NOMO-1 treated with dmso at 0.1 percent for 144 hours (cell line): ENCODE data around the gene ESYT2.

ENCODE experiments used
- DNase-seq: peaks from one replicate; lab custom pipeline; 2025; ENCODE audit not compliant: unreplicated experiment; lab: John Stamatoyannopoulos, UW

Gene ESYT2

DNA sequence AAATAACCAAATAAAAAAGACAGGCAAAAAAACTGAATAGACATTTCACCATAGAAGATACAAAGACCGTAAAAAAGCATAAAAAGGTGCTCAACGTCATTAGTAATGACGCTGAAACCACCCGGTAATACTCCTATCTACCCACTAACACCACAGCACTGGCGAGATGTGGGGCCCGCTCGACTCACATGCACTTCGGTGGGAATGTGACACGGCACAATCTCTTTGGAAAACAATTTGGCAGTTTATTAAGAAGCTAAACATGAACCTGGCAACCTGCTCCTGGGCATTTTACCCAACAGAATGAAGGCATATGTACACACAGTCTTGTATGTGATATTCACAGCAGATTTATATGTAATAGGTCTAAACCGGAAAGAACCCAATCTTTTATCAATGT lies 81.9 kb downstream of the ESYT2 start:
- no peak for DNase-seq

DNA sequence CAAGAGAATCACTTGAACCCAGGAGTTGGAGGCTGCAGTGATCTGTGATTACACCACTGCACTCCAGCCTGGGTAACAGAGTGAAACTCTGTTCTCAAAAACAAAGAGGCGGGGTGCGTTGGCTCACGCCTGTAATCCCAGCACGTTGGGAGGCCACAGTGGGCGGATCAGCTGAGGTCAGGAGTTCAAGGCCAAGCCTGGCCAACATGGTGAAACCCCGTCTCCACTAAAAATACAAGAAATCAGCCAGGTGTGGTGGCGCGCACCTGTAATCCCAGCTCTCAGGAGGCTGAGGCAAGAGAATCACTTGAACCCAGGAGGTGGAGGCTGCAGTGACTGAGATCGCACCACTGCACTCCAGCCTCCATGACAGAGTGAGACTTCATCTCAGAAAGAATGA lies 82.4 kb downstream of the ESYT2 start:
- no peak for DNase-seq

GRCh38 chr7:158745057-158745715 lies 84.1 kb downstream of the ESYT2 start:
- no peak for DNase-seq

GRCh38 chr7:158744070-158744469 lies 85.2 kb downstream of the ESYT2 start:
- no peak for DNase-seq

- no peak for DNase-seq
These were observed 86.1 kb downstream of the ESYT2 start for GRCh38 chr7:158743219-158743618.

DNA sequence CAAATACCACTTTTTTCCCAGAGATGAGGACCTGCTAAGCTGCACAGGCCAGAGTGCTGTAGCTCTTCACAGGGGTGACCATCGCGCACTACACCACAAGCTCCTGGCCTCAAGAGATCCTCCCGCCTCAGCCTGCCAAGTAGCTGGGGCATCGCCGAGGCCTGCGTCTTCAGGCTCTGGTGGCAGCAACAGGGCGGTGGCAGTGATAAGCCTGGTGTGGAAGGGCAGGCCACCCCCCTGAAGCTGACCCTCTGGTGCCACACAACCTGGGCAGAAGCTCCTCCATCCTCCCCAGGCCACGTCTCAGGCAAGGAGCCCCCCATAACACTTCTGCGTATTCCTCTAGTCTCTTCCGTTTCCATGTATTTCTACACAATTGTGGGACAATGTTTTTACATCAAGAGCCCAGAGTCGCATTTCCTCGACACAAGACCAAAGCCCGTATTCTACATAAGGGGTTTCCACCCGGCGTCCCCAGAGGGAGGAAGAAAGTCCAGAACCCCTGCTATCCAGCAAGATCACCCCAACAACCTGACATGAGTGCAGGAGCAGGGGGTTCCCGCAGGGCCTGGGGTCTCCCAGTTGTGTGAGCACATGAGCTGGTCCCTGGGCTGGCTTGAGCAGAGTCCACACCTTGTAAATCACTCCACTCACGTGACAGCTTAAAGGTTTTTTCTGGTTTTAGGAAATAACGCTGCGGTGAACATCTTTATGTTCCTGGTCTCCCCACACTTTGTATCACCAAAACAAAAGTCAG lies 87.1 kb downstream of the ESYT2 start:
- no peak for DNase-seq

DNA sequence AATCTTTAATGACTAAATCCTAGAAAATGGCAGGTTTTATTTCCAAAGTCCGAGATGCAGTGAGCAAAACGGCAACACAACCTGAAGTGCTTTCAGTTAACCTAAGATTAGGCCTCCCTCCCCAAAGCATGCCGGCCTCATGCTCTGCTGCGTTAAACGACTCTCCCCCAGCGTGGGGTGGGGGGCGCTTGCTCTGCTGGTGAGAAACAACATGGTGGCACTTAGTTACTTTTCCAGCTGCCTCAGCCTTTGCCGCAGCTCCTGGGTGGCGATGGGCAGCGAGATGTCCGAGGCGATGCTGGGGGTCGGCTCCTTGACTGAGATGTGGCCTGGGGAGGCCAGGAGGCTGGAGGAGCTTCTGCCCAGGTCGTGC lies 88.0 kb downstream of the ESYT2 start:
- no peak for DNase-seq

DNA sequence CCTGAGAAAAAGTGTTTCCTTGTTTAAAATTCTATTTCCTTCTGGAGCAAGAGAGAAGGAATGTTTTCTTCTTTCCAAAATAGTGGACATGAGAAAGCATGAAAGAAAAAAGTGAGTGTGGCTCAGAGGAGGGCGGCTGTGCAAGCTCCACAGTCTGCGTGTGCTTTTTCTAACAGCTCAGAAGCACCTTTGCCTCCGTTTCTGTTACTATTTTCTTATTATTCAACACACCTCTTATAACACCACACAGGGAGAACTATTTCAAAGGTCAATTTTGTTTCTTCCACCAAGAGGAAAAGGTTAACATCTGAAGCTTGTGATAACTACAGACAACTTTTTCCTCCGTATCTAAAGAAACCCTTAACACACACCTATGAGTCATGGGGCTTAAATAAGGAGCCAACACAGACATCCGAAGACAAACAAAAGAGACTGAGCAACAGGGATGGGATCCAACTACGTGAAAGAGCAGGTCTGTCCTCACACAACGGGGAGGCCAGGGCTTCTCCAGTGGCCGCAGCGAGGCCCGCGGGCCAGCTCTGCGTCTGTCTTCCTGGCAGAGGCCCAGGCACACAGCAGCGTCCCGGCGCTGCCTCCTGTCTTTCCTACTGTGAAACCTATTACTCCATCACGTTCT lies 88.5 kb downstream of the ESYT2 start:
- DNase-seq: no peak

- peak; percentile 58 for DNase-seq
These were observed 89.2 kb downstream of the ESYT2 start for GRCh38 chr7:158740013-158740656.

DNA sequence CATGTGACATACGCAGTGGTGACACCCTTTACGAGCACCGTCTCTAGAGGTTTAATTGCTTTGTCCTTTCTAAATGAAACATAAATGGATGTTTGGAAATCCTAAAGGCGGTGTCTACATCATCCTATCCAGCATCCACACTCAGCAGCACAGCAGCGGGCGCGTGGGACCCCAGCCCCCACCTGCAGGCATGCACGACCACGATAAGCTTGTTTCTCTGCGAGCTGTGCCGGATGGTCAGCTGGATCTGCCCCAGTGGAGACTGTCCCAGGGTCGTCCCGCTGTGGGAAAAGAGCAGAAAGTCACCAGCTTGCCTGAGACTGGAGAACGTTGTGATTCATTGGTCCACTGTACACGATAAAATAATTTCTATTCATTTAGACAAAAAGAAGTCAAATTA lies 90.5 kb downstream of the ESYT2 start:
- no peak for DNase-seq

GRCh38 chr7:158737064-158737695 lies 92.1 kb downstream of the ESYT2 start:
- no peak for DNase-seq

GRCh38 chr7:158735935-158736334 lies 93.4 kb downstream of the ESYT2 start:
- no peak for DNase-seq

- no peak for DNase-seq
These were observed 94.4 kb downstream of the ESYT2 start for GRCh38 chr7:158734861-158735260.

- DNase-seq: no peak
These were observed 95.4 kb downstream of the ESYT2 start for GRCh38 chr7:158733775-158734494.

DNA sequence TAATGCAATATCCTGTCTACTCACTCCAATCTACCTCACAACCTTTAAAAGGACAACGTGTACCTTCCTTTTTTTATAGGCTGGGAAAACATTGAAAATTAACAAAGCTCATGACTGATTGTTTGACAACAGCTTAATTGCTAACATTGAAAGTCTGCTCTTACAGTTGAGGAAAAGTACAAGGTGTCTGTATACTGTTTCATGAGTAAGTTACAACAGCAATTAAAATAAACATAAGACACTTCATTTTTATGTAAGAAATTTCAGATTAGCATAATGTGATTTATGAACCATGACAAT lies 96.1 kb downstream of the ESYT2 start:
- DNase-seq: no peak

DNA sequence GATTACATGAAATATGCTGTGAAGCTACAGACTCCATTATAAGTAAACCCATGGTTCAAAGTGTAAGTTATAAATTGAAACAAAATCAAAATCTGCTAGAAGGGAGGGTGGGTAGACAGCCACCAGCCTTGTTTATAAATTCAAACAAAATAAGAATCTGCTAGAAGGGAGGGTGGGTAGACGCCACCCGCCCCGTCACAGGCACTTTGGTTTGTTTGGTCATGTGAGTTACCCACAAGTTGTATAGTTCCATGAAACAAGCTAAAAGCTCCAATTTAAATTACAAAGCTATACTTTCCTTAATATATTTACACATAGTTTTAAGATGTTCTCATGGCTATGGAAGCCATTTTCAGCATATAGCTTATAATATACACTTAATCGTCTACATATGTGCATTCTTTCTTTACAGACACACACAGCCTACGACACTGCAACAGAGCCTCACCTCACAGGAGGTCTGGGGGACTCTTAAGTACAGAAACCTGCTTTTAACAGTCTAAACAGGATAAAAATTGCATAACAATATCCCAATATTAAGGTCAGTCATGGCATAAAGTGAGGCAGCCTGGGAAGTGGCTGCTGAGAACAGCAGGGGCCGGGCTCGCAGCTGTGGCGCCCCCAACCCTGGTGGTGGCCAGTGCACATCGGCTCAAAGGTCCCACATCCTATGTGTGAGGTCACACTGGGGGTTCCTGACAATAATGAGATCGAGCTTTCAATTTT lies 96.7 kb downstream of the ESYT2 start:
- DNase-seq: no peak

DNA sequence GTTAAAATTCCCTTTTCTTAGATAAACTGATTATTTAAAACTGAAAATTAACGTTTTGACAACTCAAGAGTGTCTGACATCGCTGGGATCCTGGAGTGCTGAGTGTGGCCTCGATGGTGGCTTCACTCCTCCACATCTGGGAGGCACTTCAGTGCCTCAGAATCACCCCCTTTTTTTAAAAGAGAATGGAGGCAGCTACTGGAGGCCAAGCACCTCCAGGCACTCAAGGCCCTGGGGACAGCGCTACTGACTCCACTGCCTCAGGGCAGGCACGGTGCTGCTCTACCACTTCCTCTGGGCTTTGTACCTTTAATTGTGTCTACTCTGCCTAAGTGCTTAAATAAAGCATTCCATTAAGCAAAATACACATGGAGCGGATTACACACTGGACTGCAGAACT lies 97.5 kb downstream of the ESYT2 start:
- no peak for DNase-seq

DNA sequence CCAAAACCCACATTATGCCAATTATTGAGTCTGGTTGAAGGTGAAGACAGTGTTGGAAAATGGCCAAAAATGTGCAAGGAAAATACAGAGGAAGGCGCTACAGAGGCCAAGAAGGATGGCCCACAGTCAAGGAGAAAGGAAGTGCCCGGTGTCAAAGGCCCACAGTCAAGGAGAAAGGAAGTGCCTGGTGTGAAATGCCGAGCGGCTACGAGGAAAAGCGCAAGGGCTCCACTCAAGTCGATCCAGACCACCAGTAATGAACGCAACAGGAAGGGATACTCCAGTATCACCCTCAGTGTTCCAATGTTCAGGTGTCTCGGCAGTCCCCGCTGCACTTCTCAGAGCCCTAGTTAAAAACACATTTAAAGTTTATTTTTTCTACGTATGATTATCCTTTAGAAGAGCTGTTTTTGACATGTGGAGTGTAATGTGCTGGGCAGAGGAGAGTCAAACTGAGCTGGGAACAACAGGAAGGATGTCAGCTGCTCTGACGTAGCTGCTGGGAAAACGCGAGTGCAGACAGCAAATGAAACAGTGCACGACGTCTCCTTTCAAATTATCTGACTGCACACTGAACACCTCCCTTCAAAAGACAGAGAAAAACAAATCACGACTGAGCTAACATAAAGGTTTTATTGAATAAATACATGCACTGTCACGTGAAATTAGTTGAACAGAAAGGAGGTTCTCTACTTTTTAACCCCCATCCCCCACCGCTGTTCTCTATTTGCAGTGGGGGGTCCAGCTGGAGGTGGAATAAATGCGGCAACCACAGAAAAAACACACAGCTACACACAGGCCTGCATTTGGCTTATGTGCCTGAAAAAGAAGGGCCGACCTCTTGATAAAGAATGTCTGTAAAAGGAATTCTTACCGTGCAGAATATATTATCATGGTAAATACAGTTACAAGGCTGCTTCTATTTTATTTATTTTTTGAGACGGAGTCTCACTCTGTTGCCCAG lies 98.6 kb downstream of the ESYT2 start:
- DNase-seq: no peak
